K562 (cell line): ENCODE data around the gene NDUFAF2. TPM values are rescaled to one million over a fixed set of nuclear protein-coding genes. Genes with fewer than 3 reads are reported as not detected.
A peak's percentile ranks its signal among the peaks of the same experiment; 100 is the strongest.

Experiments
- BCOR ChIP-seq: fragments of 450-650 bp; IDR thresholded peaks from 2 replicates; pipeline ENCODE4 v1.6.1; 2016
- CCNT2 ChIP-seq: IDR thresholded peaks from 2 replicates; pipeline ENCODE4 v1.6.1; 2011; ENCODE audit warnings: borderline replicate concordance, low read depth, mild to moderate bottlenecking, moderate library complexity, mixed read lengths, low read length; ENCODE audit not compliant: insufficient read length; ENCODE audit errors: extremely low read depth
- COPS2 ChIP-seq: fragments of 450-650 bp; conservative IDR thresholded peaks from 2 replicates; pipeline ENCODE4 v1.6.1; 2016; ENCODE audit warnings: mild to moderate bottlenecking, moderate library complexity
- CTCF ChIP-seq, 3 experiments: IDR thresholded peaks in 2 of 3; conservative IDR thresholded peaks in 1 of 3; 2 replicates each; pipeline ENCODE4 v1.5.1; 2011 to 2012; ENCODE audit warnings: low read length in 3 of 3, mild to moderate bottlenecking in 3 of 3, control low read depth in 2 of 3, improper control_type of control experiment in 1 of 3, inconsistent platforms in 1 of 3, low read depth in 1 of 3, mixed read lengths in 1 of 3, moderate library complexity in 1 of 3; ENCODE audit not compliant: insufficient read depth in 2 of 3
- GATA2 ChIP-seq: sonication (generic); formaldehyde crosslinking; IDR thresholded peaks from 2 replicates; pipeline ENCODE4 v1.4.0; 2020; ENCODE audit warnings: mild to moderate bottlenecking, missing genetic modification reagents
- HDAC6 ChIP-seq: IDR thresholded peaks from 2 replicates; pipeline ENCODE4 v1.6.1; 2012; ENCODE audit warnings: low read depth, mild to moderate bottlenecking, control low read depth, inconsistent platforms, low read length, moderate library complexity
- MAFG ChIP-seq: fragments of 450-650 bp; conservative IDR thresholded peaks from 2 replicates; pipeline ENCODE4 v1.6.1; 2016; ENCODE audit warnings: missing genetic modification characterization, missing compliant biosample characterization
- MITF ChIP-seq: IDR thresholded peaks from 2 replicates; pipeline ENCODE4 v1.6.1; 2014; ENCODE audit warnings: antibody characterized with exemption
- MLLT1 ChIP-seq, 2 experiments: fragments of 450-650 bp; IDR thresholded peaks; 2 replicates each; pipeline ENCODE4 v1.6.1; 2016
- PRDM10 ChIP-seq: fragments of 450-650 bp; IDR thresholded peaks from 2 replicates; pipeline ENCODE4 v1.6.1; 2018; ENCODE audit not compliant: partially characterized antibody
- RAD21 ChIP-seq, 2 experiments: fragments of 250-450 bp in 1 of 2; fragments of 450-650 bp in 1 of 2; sonication (Bioruptor Pico) in 1 of 2; formaldehyde crosslinking in 1 of 2; IDR thresholded peaks in 1 of 2; conservative IDR thresholded peaks in 1 of 2; 2 replicates each; pipeline versions ENCODE4 v1.4.0 to v1.8.0; 2020 to 2022; ENCODE audit warnings: mild to moderate bottlenecking in 2 of 2, moderate library complexity in 1 of 2
- TEAD4 ChIP-seq, 2 experiments: sonication (generic) in 1 of 2; formaldehyde crosslinking in 1 of 2; IDR thresholded peaks; 2 replicates each; pipeline versions ENCODE4 v1.6.1 to v1.8.0; 2012 to 2022; ENCODE audit warnings: borderline replicate concordance in 1 of 2, inconsistent platforms in 1 of 2, low read length in 1 of 2, mild to moderate bottlenecking in 1 of 2, missing genetic modification reagents in 1 of 2
- ZBTB33 ChIP-seq: sonication (generic); formaldehyde crosslinking; IDR thresholded peaks from 2 replicates; pipeline ENCODE4 v1.8.1; 2023; ENCODE audit warnings: mild to moderate bottlenecking, missing genetic modification reagents
- ZNF175 ChIP-seq: fragments of 200-800 bp; sonication (Bioruptor generic); IDR thresholded peaks from 2 replicates; pipeline ENCODE4 v1.6.1; 2016; ENCODE audit warnings: low read depth, mild to moderate bottlenecking, missing genetic modification characterization, missing compliant biosample characterization
- polyA plus RNA-seq, 8 experiments: library from polyadenylated mRNA; depleted of rRNA in 4 of 8; stranded (reverse) in 5 of 8; unstranded in 3 of 8; fragments of >200 nt; fragmentation: Nextera tagmentation in 2 of 8; fragmentation: Illumina TruSeq in 1 of 8; extraction: Ambion mirVana in 2 of 8; extraction: Trizol in 1 of 8; gene quantifications; 2 replicates each; pipeline versions ENCODE4 v1.2.1 to v1.2.3, GENCODE V29; 2011 to 2014; ENCODE audit warnings: inconsistent platforms in 1 of 8, missing spikeins in 1 of 8
- total RNA-seq, 7 experiments: library from RNA; depleted of rRNA in 6 of 7; stranded (reverse); fragments of >200 nt in 6 of 7; fragmentation: Illumina TruSeq in 2 of 7; extraction: Trizol in 2 of 7; gene quantifications; 2 replicates each; pipeline versions ENCODE4 v1.2.1 to v1.2.3, GENCODE V29; 2011 to 2021; ENCODE audit warnings: low replicate concordance in 1 of 7

NDUFAF2 gene
- total and polyA plus RNA-seq, 9 of the 15 experiments (the other 6 are each of a cell fraction or from before 2014, with no cell fraction given) = 56.0 to 155 (median 95.9) TPM

- TF ChIP-seq ZBTB33 (CRISPR knock-in tag) (no peak), BCOR (no peak), MAFG (tag) (no peak), CCNT2 (no peak), TEAD4 (IDR thresholded peaks at IDR 0.05; ENCODE audit: low read length) (peak; percentile 29; the same call in 1 of the 2 replicates), TEAD4 (CRISPR knock-in tag; IDR thresholded peaks at IDR 0.05; ENCODE audit: borderline replicate concordance) (no peak), COPS2 (no peak), PRDM10 (no peak), MITF (no peak), GATA2 (CRISPR knock-in tag) (no peak), RAD21 (CRISPR knock-in tag; conservative IDR thresholded peaks at IDR 0.05 in 1 of 2, IDR thresholded peaks at IDR 0.05 in 1 of 2) (peak in 1 of 2 experiments; percentile 48; a peak in 1 of 4 replicates), MLLT1 (IDR thresholded peaks at IDR 0.05) (no peak), ZNF175 (no peak), HDAC6 (no peak), CTCF (IDR thresholded peaks at IDR 0.05 in 2 of 3, conservative IDR thresholded peaks at IDR 0.05 in 1 of 3; ENCODE audit: insufficient read depth in 2 of 3, low read depth in 1 of 3, low read length in 3 of 3) (peak; percentile 53 to 93 (median 67))
Measured at GRCh38 chr5:61010467-61011454, 65.8 kb downstream of the NDUFAF2 start (continued).
